Motor neuron (in vitro differentiated cells): ENCODE measurements around the gene IRF2. TPM values are rescaled to one million over a fixed set of nuclear protein-coding genes. Genes with fewer than 3 reads are reported as not detected.
A peak's percentile ranks its signal among the peaks of the same experiment; 100 is the strongest.

Source experiments
- ATAC-seq, 8 experiments: fragments of 200-7000 bp; cut with Tn5 transposase; replicated peaks in 6 of 8; 2 replicates each; pipeline ENCODE4 v1.8.0; 2021; ENCODE audit warnings: mild to moderate bottlenecking in 8 of 8, moderate library complexity in 8 of 8
- H3K27ac ChIP-seq, 2 donors: fragments of 250-450 bp; sonication (Bioruptor Pico); 2 replicates each; pipeline ENCODE4 v1.9.0; 2021; ENCODE audit warnings: antibody characterized with exemption in 2 of 2, mild to moderate bottlenecking in 2 of 2, moderate library complexity in 1 of 2
- H3K4me1 ChIP-seq, 2 donors: fragments of 250-450 bp; sonication (Bioruptor Pico); replicated peaks in 1 of 2; 2 replicates each; pipeline ENCODE4 v1.6.1; 2021; ENCODE audit warnings: antibody characterized with exemption in 2 of 2, mild to moderate bottlenecking in 2 of 2, moderate library complexity in 1 of 2
- H3K4me3 ChIP-seq, 5 donors: fragments of 250-450 bp; sonication (Bioruptor Pico); 2 replicates each; pipeline ENCODE4 v1.9.0; 2021; ENCODE audit warnings: antibody characterized with exemption in 5 of 5, mild to moderate bottlenecking in 5 of 5, moderate library complexity in 4 of 5
- WGBS, 10 experiments: fragments of 450-650 bp; shearing (Covaris generic); methylation state at CpG; one replicate each; pipeline ENCODE4 v1.0.0; 2022; 5-methylcytosine and 5-hydroxymethylcytosine counted together
- in situ Hi-C, 9 experiments: fragments of 400-800 bp; cut with MboI; loops; one replicate each; pipeline ENCODE4 v1.15.0; 2021; ENCODE audit warnings: low sequenced_read_pairs in 9 of 9, low pct_unique_long_range_greater_than_20kb in 2 of 9; ENCODE audit not compliant: unreplicated experiment in 9 of 9
- total RNA-seq, 8 experiments: library from RNA; unstranded; fragments of 300-600 nt; gene quantifications; 2 replicates each; pipeline versions ENCODE4 v1.2.3 to v1.2.4, GENCODE V29; 2022

IRF2 gene
- total RNA-seq, 8 experiments from 2014 or later, result 6.3 to 36.7 (median 15.3) TPM

DNA sequence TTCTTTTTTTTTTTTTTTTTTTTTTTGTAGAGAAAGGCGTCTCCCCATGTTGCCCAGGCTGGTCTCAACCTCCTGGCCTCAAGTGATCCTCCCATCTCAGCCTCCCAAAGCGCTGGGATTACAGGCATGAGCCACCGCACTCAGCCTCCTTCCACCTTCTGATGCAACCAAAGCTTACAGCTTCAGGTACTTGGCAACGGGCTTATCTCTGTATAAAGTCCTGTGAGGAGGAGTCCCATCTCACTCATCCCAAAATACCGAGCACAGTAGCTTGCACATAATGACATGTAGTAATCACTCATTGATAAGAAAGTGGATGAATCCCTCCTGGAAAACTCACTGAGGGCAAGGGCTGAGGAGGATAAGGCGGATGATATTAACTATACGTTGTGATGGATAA, 19.1 kb downstream of the IRF2 start:
- Histone ChIP-seq H3K4me3 (no peak overlapping the region), H3K4me1 (peaks cover 6 to 8% of the 10 kb centered on the region in 2 donors), H3K27ac (no peak overlapping the region)
- in situ Hi-C loops, result no loop called here
- no peak for ATAC-seq
- 89 to 100% (median 97%) methylated on average over 1 to 6 of the region's 7 CpGs; no CpG with 5 or more reads in 3 of the 10 experiments for WGBS, 10 experiments

- Histone ChIP-seq H3K4me1 (peaks cover 3 to 6% of the 10 kb centered on the region in 2 donors), H3K27ac (no peak overlapping the region), H3K4me3 (no peak overlapping the region)
- 12 to 100% (median 30%) methylated on average over 1 to 9 of the region's 10 CpGs for WGBS, 10 experiments
- peak in 6 of 8 experiments; percentile 27 to 87 (median 59) for ATAC-seq
- in situ Hi-C loops, result no loop called here
Observed at GRCh38 chr4:184453365-184454160, 20.8 kb downstream of the IRF2 start.

- no peak overlapping the region for H3K27ac ChIP-seq
- H3K4me3 ChIP-seq, result no peak overlapping the region
- in situ Hi-C loops, result no loop called here
- peaks cover 6 to 11% of the 10 kb centered on the region in 2 donors for H3K4me1 ChIP-seq
- no peak for ATAC-seq
Observed at GRCh38 chr4:184452740-184453139, 21.6 kb downstream of the IRF2 start.

DNA sequence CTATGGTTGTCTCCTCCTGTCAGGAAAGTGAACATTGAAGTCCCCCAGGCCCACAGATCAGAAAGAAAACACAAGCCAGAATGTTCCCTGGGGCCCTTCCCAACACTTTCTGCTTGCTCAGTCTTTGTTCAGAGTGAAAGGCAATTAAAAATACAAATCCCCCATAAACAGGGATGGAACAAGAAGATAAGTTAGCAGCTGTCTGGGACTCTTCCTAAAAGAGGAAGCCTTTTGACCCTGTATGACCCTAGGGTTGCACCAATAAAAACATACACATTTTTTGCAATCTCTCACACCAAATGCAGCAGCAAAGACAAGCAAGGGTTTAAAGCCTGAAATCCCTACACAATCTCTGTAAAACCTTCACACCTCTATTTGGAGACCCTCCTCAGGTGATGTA, 22.6 kb downstream of the IRF2 start:
- no peak for ATAC-seq
- in situ Hi-C loops, result no loop called here
- no peak overlapping the region for H3K4me3 ChIP-seq
- H3K4me1 ChIP-seq, result peaks cover 6 to 16% of the 10 kb centered on the region in 2 donors
- no peak overlapping the region for H3K27ac ChIP-seq

GRCh38 chr4:184450743-184451535, 23.4 kb downstream of the IRF2 start:
- H3K4me1 ChIP-seq, result peaks cover 6 to 16% of the 10 kb centered on the region in 2 donors
- peak in 1 of 8 experiments; percentile 37 for ATAC-seq
- 12 to 100% (median 71%) methylated on average over 1 to 8 of the region's 8 CpGs for WGBS, 10 experiments
- no peak overlapping the region for H3K27ac ChIP-seq
- H3K4me3 ChIP-seq, result no peak overlapping the region
- in situ Hi-C loops, result no loop called here

- Histone ChIP-seq H3K4me3 (no peak overlapping the region), H3K27ac (no peak overlapping the region), H3K4me1 (peaks cover 6 to 16% of the 10 kb centered on the region in 2 donors)
- 3 to 100% (median 79%) methylated on average over 2 to 5 of the region's 5 CpGs for WGBS, 10 experiments
- ATAC-seq, result peak in 3 of 8 experiments; percentile 27 to 50 (median 32)
- in situ Hi-C loops, result no loop called here
Observed at GRCh38 chr4:184450045-184450444, 24.3 kb downstream of the IRF2 start.

GRCh38 chr4:184448821-184449220, 25.5 kb downstream of the IRF2 start:
- 21 to 91% (median 66%) methylated on average over 1 to 7 of the region's 10 CpGs; no CpG with 5 or more reads in 4 of the 10 experiments for WGBS, 10 experiments
- ATAC-seq, result peak in 3 of 8 experiments; percentile 64 to 83 (median 72)
- no peak overlapping the region for H3K27ac ChIP-seq
- in situ Hi-C loops, result no loop called here
- H3K4me1 ChIP-seq, result peaks cover 6 to 16% of the 10 kb centered on the region in 2 donors
- no peak overlapping the region for H3K4me3 ChIP-seq

- no peak overlapping the region for H3K4me3 ChIP-seq
- in situ Hi-C loops, result no loop called here
- WGBS, 10 experiments, result 33 to 95% (median 52%) methylated on average over 3 to 11 of the region's 11 CpGs
- H3K4me1 ChIP-seq, result peaks cover under 1 to 14% of the 10 kb centered on the region in 2 donors
- H3K27ac ChIP-seq, result no peak overlapping the region
- ATAC-seq, result no peak
Observed at GRCh38 chr4:184448141-184448540, 26.2 kb downstream of the IRF2 start.

DNA sequence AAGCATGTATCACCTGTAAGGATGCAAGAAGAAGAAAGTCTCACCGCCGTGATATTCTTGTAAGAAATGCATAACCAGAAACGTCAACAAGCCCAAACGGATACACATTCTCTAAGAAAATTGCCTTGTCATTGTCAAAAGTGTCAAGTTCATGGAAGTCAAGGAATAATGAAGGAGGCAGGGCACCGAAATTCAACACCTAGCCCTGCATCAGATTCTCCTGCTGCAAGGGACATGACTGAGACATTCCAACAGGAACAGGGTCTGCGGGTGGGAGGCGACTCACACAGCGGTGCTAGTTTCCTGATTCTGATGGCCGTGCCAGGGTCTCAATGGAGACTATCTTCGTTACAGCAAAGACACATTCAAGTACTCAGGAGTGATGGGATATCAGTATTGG, 26.7 kb downstream of the IRF2 start:
- no peak for ATAC-seq
- WGBS, 10 experiments, result 41 to 96% (median 78%) methylated on average over 2 to 9 of the region's 10 CpGs; no CpG with 5 or more reads in 1 of the 10 experiments
- Histone ChIP-seq H3K27ac (no peak overlapping the region), H3K4me1 (peaks cover 0 to 13% of the 10 kb centered on the region in 2 donors), H3K4me3 (no peak overlapping the region)
- in situ Hi-C loops, result no loop called here

DNA sequence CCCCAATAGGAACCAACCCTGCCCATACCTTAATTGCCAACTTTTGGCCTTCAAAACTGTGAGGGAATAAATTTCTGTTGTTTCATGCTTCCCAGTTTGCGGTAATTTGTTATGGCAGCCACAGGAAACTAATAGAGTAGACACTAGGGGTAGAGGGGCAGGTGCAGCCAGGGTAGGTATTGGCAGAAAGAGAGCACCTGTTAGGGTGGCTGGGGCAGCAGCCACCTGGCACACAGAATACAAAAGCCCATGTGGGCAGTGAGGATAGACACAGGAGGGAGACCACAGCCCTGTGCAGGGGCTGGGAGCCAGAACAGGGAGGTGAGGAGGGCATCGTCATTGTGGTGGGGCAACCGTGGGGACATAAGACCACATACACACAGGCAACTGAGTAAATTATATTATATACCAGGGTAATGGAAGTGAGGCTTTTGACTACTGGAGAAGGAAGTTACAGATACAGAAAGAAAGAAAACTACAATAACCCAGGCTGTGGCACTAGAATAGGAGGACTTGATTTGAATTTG, 28.2 kb downstream of the IRF2 start:
- no peak overlapping the region for H3K4me3 ChIP-seq
- 88 to 100% (median 100%) methylated on average over 1 to 3 of the region's 3 CpGs; no CpG with 5 or more reads in 5 of the 10 experiments for WGBS, 10 experiments
- in situ Hi-C loops, result no loop called here
- peaks cover 0 to 16% of the 10 kb centered on the region in 2 donors for H3K4me1 ChIP-seq
- no peak for ATAC-seq
- H3K27ac ChIP-seq, result no peak overlapping the region

DNA sequence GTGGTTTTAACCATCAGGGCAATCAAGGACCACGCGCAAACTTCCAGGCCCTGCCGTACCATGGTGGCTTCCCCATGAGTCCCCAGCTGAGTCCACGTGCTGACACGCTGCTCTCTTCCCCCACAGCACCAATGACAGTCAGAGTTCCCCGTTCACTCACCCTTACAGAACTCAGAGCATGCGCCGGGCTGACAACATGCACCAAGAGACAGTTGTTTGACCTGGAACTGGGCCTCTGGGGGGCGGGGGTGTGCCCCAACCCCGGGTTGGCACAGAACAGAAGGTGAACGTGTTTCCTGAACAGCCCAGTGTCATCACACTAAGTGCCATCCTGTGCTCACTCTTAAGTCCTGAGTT, 29.4 kb downstream of the IRF2 start:
- 60 to 95% (median 89%) methylated on average over 1 to 9 of the region's 11 CpGs; no CpG with 5 or more reads in 2 of the 10 experiments for WGBS, 10 experiments
- no peak for ATAC-seq
- H3K4me3 ChIP-seq, result no peak overlapping the region
- no peak overlapping the region for H3K27ac ChIP-seq
- peaks cover 0 to 16% of the 10 kb centered on the region in 2 donors for H3K4me1 ChIP-seq
- in situ Hi-C loops, result no loop called here

GRCh38 chr4:184444215-184444952, 30.0 kb downstream of the IRF2 start:
- peaks cover 0 to 16% of the 10 kb centered on the region in 2 donors for H3K4me1 ChIP-seq
- no peak overlapping the region for H3K4me3 ChIP-seq
- H3K27ac ChIP-seq, result no peak overlapping the region
- in situ Hi-C loops, result no loop called here
- WGBS, 10 experiments, result 72 to 100% (median 93%) methylated on average over 1 to 5 of the region's 5 CpGs; no CpG with 5 or more reads in 1 of the 10 experiments
- ATAC-seq, result no peak

- Histone ChIP-seq H3K27ac (no peak overlapping the region), H3K4me1 (peaks cover 3 to 19% of the 10 kb centered on the region in 2 donors), H3K4me3 (no peak overlapping the region)
- ATAC-seq, result no peak
- WGBS, 10 experiments, result 86 to 100% (median 100%) methylated on average over 1 to 2 of the region's 2 CpGs
- in situ Hi-C loops, result no loop called here
Observed at GRCh38 chr4:184443318-184443717, 31.0 kb downstream of the IRF2 start.
